Panc1 (cell line): ENCODE measurements around the gene BAIAP3.
"Not testable (repeated sequence)": the region's sequence is repeated elsewhere in the genome, so short reads cannot be mapped to it uniquely, and the experiment has no call there.

Experiments used
- CTCF ChIP-seq: fragments of 450-650 bp; IDR thresholded peaks from 2 replicates; pipeline ENCODE4 v1.5.1; 2017; ENCODE audit warnings: mild to moderate bottlenecking
- POLR2AphosphoS5 ChIP-seq: IDR thresholded peaks from 2 replicates; pipeline ENCODE4 v1.6.1; 2012; ENCODE audit warnings: mild to moderate bottlenecking, low read depth, low read length, moderate library complexity
- REST ChIP-seq, 2 experiments: IDR thresholded peaks; 2 replicates each; pipeline ENCODE4 v1.6.1; 2011 to 2012; ENCODE audit warnings: low read depth in 2 of 2, control low read depth in 1 of 2, low read length in 1 of 2, mild to moderate bottlenecking in 1 of 2, moderate library complexity in 1 of 2; ENCODE audit not compliant: insufficient read depth in 1 of 2
- SIN3A ChIP-seq: IDR thresholded peaks from 2 replicates; pipeline ENCODE4 v1.6.1; 2012; ENCODE audit warnings: low read depth, mild to moderate bottlenecking, low read length, moderate library complexity, borderline replicate concordance; ENCODE audit not compliant: insufficient read depth
- TCF7L2 ChIP-seq: IDR thresholded peaks from 2 replicates; pipeline ENCODE4 v1.6.1; 2011; ENCODE audit warnings: mild to moderate bottlenecking, low read depth, low read length, inconsistent platforms

- not testable (repeated sequence) for TF ChIP-seq CTCF; POLR2AphosphoS5; REST (IDR thresholded peaks at IDR 0.05; ENCODE audit: insufficient read depth in 1 of 2, low read depth in 2 of 2, low read length in 1 of 2); SIN3A; TCF7L2
Measured at GRCh38 chr16:1296688-1297017, 36.8 kb upstream of the BAIAP3 start.
